Measurements from ENCODE around the gene DBET.
"Not testable (repeated sequence)": the region's sequence is repeated elsewhere in the genome, so short reads cannot be mapped to it uniquely, and the experiment has no call there.

The DBET gene

GRCh38 chr4:190064342-190064741 lies at the start of gene DBET:
Gene DBET (plus strand): TSS chr4:190064502.
- not testable (repeated sequence) for DNase-seq (ENCODE audit: low read depth in 3 of 3)

DNA sequence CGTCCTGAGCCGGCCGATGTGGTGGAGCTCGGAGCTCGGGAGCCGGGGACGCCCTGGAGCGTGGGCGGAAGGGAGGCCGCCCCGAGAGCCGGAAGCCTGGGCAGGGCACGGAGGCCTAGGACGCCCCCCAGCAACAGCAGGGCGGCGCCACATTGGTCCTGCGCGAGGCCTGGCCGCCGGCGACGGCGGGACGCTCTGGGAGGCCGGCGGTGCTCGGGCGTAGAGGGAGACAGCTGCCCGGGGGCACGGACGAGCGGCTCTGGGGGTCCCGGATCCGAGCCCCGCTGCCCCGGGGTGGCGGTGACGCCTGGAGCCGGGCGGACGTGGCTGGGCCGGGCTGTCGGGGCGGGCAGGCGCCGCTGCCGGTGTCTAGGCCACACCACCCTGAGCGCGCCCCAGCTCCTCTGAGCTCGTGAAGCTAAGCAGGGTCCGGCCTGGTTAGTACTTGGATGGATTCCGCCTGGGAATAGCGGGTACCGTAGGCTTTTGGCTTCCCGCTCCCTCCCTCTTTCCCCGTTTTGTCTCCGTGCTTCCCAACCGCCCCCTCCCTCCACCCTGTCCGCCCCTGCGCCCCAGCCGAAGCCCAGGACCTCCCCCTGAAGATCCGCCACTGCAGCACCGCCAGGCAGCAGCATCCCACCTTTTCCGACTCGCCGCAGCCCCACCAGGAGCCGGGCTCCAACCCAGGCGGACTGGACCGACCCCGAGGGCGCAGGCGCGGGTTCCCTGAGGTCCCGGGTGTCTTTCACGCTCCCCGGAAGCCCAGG lies 49.3 kb upstream of the DBET start:
- no peak for DNase-seq (ENCODE audit: low read depth in 3 of 3)

DNA sequence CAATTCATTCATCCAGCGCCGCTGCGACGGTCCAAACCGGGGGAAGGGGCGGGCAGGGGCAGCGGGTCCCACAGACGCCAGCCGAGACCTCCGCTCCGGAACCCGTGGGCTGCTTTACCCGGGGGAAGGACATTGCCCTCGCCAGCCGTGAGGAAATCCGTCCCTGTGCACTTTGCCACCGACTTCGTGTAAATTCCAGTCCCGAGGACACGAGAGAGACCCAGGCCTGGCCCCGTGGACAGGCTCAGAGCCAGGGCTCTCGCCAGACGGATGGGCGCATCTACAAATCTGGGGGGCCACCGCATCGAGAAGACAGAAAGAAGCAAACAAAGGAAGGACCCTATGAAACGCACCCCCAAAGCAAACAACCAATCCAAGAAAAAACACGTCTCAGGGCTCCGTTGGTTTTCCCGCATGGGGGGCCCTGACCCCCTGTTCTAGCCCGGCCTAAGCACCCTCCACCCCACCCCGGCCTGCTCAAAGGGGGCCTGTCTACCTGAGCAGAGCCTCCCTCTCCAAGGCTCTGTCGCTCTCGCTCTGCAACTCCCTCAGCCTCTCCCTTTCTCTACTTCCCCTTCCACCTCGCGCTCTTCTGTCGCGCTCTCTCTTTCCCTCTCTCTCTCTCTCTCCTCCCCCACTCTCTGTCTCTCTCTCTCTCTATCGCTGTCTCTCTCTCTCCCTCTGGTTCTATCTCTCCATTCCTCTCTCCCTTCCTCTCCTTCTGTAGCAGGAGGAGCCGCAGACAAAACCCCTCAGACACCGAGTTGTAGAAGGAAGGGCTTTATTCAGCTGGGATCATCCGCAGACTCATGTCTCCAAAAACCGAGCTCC lies 48.5 kb upstream of the DBET start:
- no peak for DNase-seq (ENCODE audit: low read depth in 3 of 3)

DNA sequence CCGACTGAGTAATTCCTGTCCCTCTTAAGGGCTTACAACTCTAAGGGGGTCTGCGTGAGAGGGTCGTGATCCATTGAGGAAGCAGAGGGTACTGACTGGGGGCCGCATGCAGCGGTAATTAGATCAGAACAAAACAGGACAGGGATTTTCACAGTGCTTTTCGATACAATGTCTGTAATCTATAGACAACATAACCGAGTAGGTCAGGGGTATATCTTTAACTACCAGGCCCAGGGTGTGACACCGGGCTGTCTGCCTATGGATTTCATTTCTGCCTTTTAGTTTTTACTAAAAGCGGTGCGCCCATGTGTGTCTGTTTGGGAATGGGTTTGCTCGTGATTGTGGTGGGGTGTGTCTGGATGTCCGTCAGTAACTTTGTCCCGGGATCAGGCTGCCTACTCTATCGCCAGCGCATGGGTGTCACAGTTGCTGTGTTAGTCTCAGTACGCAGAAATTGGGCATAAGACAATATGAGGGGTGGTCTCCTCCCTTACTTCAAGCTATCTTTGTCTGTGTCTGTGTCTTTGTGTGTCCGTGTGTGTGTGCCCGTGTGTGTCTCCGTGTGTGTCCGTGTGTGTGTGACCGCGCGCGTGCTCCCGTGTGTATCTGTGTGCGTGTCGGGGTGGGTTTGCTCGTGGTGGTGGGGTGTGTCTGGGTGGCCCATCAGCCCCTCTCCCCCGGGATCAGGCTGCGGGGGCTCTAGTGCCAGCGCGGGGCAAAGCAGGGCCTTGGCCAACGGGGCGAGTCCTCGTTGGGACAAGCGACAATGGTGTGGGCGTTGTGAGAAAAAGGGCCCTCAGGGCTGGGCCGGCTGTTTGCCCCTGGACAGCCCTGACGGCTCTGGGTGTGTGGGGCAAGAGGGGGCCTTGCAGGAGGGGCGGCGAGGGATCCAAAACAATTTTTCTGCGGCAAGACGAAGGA lies 47.7 kb upstream of the DBET start:
- DNase-seq (ENCODE audit: low read depth in 3 of 3), result no peak

- no peak for DNase-seq (ENCODE audit: low read depth in 3 of 3)
Measured at GRCh38 chr4:190017357-190018200, 46.7 kb upstream of the DBET start.

DNA sequence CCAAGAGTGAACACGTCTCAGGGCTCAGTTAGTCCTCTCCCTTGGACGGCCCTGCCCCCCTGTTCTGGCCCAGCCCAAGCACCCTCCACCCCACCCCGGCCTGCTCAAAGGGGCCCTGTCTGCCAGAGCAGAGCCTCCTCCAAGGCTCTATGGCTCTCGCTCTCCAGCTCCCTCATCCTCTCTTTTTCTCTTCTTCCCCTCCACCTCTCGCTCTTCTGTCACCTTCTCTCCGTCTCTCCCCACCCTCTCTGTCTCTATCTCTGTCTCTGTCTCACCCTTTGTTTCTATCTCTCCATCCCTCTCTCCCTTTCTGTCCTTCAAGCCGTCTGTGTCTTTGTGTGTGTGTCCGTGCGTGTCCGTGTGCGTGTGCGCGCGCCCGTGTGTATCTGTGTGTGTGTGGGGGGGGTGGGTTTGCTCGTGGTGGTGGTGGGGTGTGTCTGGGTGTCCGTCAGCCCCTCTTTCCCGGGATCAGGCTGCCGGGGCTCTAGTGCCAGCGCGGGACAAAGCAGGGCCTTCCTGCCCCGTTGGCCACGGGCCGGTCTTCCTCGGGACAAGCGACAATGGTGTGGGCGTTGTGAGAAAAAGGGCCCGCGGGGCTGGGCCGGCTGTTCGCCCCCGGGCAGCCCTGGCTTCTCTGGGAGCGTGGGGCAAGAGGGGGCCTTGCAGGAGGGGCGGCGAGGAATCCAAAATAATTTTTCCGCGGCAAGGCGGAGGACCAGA lies 45.9 kb upstream of the DBET start:
- DNase-seq (ENCODE audit: low read depth in 3 of 3), result no peak

DNA sequence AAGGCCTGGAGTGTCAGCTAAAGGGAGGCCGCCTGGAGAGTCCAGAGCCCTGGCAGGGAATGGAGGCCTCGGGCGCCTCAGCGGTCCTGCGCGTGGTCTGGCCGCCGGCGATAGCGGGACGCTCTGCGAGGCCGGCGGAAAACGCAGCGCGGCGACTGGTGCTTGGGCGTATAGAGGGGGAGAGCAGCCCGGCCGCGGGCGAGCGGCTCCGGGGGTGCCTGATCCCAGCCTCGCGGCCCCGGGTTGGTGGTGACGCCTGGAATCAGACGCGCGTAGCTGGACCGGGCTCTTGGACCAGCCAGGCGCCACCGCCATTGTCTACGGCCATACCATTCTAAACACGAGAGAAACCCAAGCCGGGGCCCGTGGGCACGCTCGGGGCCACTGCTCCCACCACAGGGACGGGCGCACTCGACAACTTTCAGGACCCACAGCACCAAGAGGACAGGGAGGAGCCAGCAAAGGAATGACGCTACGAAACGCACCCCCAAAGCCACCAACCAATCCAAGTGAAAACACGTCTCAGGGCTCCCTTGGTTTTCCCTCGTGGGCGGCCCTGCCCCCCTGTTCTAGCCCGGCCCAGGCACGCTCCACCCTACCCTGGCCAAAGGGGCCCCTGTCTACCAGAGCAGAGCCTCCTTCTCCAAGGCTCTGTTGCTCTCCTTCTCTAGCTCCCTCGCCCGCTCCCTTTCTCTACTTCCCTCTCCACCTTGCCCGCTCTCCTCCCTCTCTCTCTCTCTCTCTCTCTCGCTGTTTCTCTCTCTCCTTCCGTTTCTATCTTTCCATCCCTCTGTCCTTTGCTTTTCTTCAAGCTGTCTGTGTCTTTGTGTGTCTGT lies 45.1 kb upstream of the DBET start:
- no peak for DNase-seq (ENCODE audit: low read depth in 3 of 3)

DNA sequence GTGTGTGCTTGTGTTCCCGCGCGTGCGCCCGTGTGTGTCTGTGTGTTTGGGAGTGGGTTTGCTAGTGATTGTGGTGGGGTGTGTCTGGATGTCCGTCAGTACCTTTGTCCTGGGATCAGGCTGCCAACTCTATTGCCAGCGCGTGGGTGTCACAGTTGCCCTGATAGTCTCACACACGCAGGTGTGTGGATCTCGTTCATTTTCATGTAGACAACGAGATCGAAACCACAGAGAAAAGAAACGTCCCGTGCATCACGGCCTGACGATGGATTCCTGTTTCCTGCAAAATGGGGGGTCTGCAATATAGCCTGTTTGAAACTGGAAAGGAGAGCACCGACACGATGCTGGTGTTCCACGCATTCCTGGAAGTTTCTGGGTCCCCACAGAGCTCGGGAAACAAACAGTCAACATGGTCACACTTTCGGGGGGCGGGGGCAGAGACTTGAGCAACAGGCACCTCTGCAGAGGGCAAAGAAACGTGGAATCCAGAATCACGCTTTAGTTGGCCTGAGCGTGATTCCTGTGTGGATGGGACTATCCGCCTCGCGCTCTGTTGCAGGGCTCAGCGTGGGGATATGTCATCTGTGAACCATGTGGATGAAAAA lies 44.3 kb upstream of the DBET start:
- not testable (repeated sequence) for DNase-seq (ENCODE audit: low read depth in 3 of 3)

DNA sequence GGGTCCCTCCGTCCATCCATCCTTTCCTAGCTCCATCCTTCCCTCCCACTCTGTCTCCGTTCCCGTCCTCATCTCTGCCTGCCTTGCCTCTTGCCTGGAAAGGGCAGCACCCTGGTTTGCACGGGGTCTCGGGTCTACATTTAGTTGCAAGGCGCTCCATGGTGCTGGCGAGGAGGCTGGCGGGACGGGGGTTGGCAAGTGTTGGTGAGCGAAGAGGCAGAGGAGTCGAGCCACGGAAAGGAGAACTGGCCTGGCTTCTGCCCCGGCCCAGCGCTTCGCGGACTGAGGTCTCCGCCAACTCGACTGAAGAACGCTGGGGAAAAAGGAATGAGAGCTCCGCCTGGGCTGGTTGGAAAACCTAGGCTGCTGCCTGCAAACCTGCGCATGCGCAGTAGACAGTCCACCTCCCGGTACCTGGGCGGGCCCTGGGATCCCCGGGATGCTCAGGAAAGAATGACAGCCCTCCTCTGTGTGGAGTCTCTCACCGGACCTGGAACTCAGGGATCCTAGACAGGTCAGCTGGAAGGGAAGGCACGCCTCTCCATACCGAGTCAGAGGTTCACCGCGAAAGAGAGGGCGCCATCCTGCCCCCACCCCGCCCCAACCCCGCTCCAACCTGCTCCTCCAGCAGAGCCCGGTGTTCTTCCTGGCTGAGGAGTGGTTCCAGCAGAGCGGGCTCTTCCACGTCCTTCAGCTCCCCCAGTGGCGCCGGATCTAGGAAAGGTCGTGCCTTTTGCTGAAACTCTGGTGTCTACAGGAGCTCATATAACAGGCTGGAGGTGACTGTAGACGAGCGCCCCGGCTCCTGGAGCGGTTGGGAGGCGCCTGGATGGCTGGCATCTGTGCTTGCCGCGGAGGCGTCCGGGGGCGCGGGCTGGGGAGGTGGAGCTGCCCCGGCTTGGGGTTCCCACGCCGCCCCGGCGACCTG lies 43.2 kb upstream of the DBET start:
- no peak for DNase-seq (ENCODE audit: low read depth in 3 of 3)

GRCh38 chr4:190021973-190022372 lies 42.3 kb upstream of the DBET start:
- not testable (repeated sequence) for DNase-seq (ENCODE audit: low read depth in 3 of 3)

GRCh38 chr4:190022614-190023281 lies 41.6 kb upstream of the DBET start:
- not testable (repeated sequence) for DNase-seq (ENCODE audit: low read depth in 3 of 3)

GRCh38 chr4:190027156-190027555 lies 37.1 kb upstream of the DBET start, which contains the start of gene FRG2:
Gene FRG2 (minus strand): TSS chr4:190027256. CDS start chr4:190027204, 52 bp downstream.
- not testable (repeated sequence) for DNase-seq (ENCODE audit: low read depth in 3 of 3)

DNA sequence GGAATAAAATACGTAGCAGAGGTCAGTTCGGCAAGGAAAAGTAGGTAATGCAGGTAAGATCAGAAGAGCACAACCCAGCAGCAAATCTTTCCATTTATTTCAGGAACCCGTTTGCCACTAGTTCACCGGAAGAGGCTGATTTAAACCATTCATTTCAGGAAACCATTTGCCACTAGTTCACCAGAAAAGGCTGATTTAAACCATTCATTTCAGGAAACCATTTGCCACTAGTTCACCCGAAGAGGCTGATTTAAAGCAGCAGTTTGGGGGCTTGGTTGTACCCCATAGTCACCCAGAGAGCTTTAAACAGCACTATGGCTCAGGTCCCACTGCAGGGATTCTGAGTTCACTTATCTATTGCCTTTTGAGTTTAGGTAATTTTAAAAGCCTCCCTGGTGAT lies 33.0 kb upstream of the DBET start:
- not testable (repeated sequence) for DNase-seq (ENCODE audit: low read depth in 3 of 3)

- DNase-seq (ENCODE audit: low read depth in 3 of 3), result not testable (repeated sequence)
Measured at GRCh38 chr4:190037704-190038388, 26.5 kb upstream of the DBET start.

GRCh38 chr4:190040873-190041272 lies 23.4 kb upstream of the DBET start:
- not testable (repeated sequence) for DNase-seq (ENCODE audit: low read depth in 3 of 3)

DNA sequence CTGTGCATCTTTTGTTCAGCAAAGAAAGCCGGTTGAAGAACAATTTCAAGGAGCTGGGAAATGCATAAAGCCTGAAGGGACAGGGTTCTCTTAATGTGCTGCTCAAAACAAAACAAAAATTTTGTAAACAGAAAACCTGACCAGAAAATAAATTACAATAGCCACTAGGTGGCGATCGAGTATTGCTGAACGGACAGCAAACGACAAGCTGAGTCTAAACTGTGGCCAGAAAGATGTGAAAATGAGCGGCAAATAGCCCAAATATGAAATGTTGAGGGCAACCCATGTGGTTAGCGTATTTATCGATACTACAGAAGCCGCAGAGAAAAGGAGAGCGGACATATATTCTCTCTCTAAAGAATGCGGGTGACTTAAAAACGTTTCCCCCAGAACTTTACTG lies 16.7 kb upstream of the DBET start:
- DNase-seq (ENCODE audit: low read depth in 3 of 3), result not testable (repeated sequence)
